OCI-LY7 (cell line): ENCODE results near the gene TMEM63A. TPM values are rescaled to one million over a fixed set of nuclear protein-coding genes. Genes with fewer than 3 reads are reported as not detected.
A peak's percentile ranks its signal among the peaks of the same experiment; 100 is the strongest.

Experiments used
- BruUV-seq: library from RNA; stranded (reverse); fragments of 400-500 nt; replicated peaks from 2 replicates; lab custom pipeline; 2021; lab: Mats Ljungman, UMichigan
- CTCF ChIA-PET: fragments of 300-600 bp; sonication (Branson Sonifier 250); formaldehyde crosslinking; loops from one replicate; lab custom pipeline; 2022; ENCODE audit warnings: antibody characterized with exemption; ENCODE audit not compliant: unreplicated experiment; lab: Charles Lee
- POLR2A ChIA-PET: fragments of 300-600 bp; sonication (Branson Sonifier 250); formaldehyde crosslinking; loops from one replicate; lab custom pipeline; 2022; ENCODE audit warnings: antibody characterized with exemption; lab: Charles Lee
- DNase-seq: peaks from one replicate; pipeline ENCODE4 v3.0.0-alpha.2; 2015; ENCODE audit warnings: low spot score
- H2AFZ ChIP-seq: fragments of 200-600 bp; sonication (generic), shearing (Covaris generic); 2 replicates; pipeline ENCODE4 v1.6.1; 2014; ENCODE audit warnings: mild to moderate bottlenecking, antibody characterized with exemption, low read length, moderate library complexity
- H3K27ac ChIP-seq: fragments of 200-600 bp; sonication (generic); 2 replicates; pipeline ENCODE4 v1.5.1; 2014; ENCODE audit warnings: mixed run types, low read depth, mild to moderate bottlenecking, moderate library complexity, low read length, inconsistent platforms; ENCODE audit not compliant: poor library complexity, severe bottlenecking
- H3K36me3 ChIP-seq: fragments of 200-600 bp; sonication (generic); 2 replicates; pipeline ENCODE4 v1.6.1; 2014; ENCODE audit warnings: mild to moderate bottlenecking, antibody characterized with exemption, low read length, moderate library complexity, mixed read lengths; ENCODE audit not compliant: insufficient read depth
- H3K4me1 ChIP-seq: fragments of 200-600 bp; sonication (generic); 2 replicates; pipeline ENCODE4 v1.5.1; 2014; ENCODE audit warnings: mild to moderate bottlenecking, low read length; ENCODE audit not compliant: insufficient read depth, poor library complexity, severe bottlenecking
- H3K4me2 ChIP-seq: fragments of 200-600 bp; sonication (generic); 2 replicates; pipeline ENCODE4 v1.6.1; 2014; ENCODE audit warnings: mild to moderate bottlenecking, low read length
- H3K4me3 ChIP-seq: fragments of 200-600 bp; sonication (generic); 2 replicates; pipeline ENCODE4 v1.5.1; 2014; ENCODE audit warnings: mild to moderate bottlenecking, low read depth, low read length; ENCODE audit not compliant: poor library complexity, severe bottlenecking
- H3K79me2 ChIP-seq: fragments of 200-600 bp; sonication (generic); 2 replicates; pipeline ENCODE4 v1.6.1; 2016; ENCODE audit warnings: low read depth, mild to moderate bottlenecking, low read length, moderate library complexity, mixed read lengths; ENCODE audit not compliant: insufficient read depth
- H3K9me2 ChIP-seq: fragments of 200-600 bp; sonication (generic); 2 replicates; pipeline ENCODE4 v1.6.1; 2016; ENCODE audit warnings: mild to moderate bottlenecking, low read length, mixed read lengths; ENCODE audit not compliant: insufficient read depth
- H3K9me3 ChIP-seq: fragments of 200-600 bp; sonication (generic); 2 replicates; pipeline ENCODE4 v1.6.1; 2014; ENCODE audit warnings: mild to moderate bottlenecking, mixed run types, low read length, mixed read lengths
- H4K20me1 ChIP-seq: fragments of 200-600 bp; sonication (generic); 2 replicates; pipeline ENCODE4 v1.6.1; 2014; ENCODE audit warnings: mild to moderate bottlenecking, antibody characterized with exemption, low read length, moderate library complexity, mixed read lengths; ENCODE audit not compliant: insufficient read depth
- CTCF ChIP-seq: fragments of 200-600 bp; sonication (generic); conservative IDR thresholded peaks from 2 replicates; pipeline ENCODE4 v1.5.1; 2014; ENCODE audit warnings: mild to moderate bottlenecking, antibody characterized with exemption, low read length, moderate library complexity, mixed read lengths
- EZH2phosphoT487 ChIP-seq: fragments of 200-600 bp; sonication (generic); IDR thresholded peaks from 2 replicates; pipeline ENCODE4 v1.6.1; 2018; ENCODE audit warnings: low read depth, borderline replicate concordance, mild to moderate bottlenecking, mixed run types, antibody characterized with exemption, low read length, moderate library complexity, mixed read lengths
- intact Hi-C: fragments of 100-400 bp; cut with micrococcal nuclease; formaldehyde crosslinking; loops from one replicate; pipeline ENCODE4 v1.10.0; 2022; ENCODE audit not compliant: unreplicated experiment
- total RNA-seq, 2 experiments: library from RNA; depleted of rRNA in 1 of 2; stranded (reverse); fragments of >200 nt in 1 of 2; shearing (Covaris generic) in 1 of 2; gene quantifications; 2 replicates each; pipeline ENCODE4 v1.2.3, GENCODE V29; 2014 to 2022

TMEM63A gene
- total RNA-seq, 2 experiments from 2014 or later, result 21.0 to 46.5 TPM

- peak overlapping the region; percentile 63 for H2AFZ ChIP-seq
- H3K27ac ChIP-seq, result peak overlapping the region; percentile 97
- peaks cover 39% of the 10 kb centered on the region for H3K36me3 ChIP-seq
- peak overlapping the region; percentile 88 for H3K4me2 ChIP-seq
- TF ChIP-seq EZH2phosphoT487, result no peak
- 0 out of 2 replicates have a peak, but pooled peaks have one; percentile 15 for TF ChIP-seq CTCF
- H3K9me3 ChIP-seq, result peaks cover 9% of the 10 kb centered on the region; the same call in 1 of the 2 replicates
- no peaks in the 10 kb centered on the region for H3K79me2 ChIP-seq
- no peaks in the 10 kb centered on the region for H4K20me1 ChIP-seq
- ChIA-PET CTCF (interaction anchor here (1.2 kb wide), 2 partner anchors 9 to 370 kb away, joined by 3 to 4 read pairs; no protein-coding TSS in a partner anchor), POLR2A (interaction anchor here (0.8 to 1.8 kb wide), 5 partner anchors 62 to 99 kb away, joined by 3 to 4 read pairs (median 3); partner anchors contain the start of genes LEFTY2 and SRP9)
- intact Hi-C loops, result loop anchor here (1.0 to 5.0 kb wide), 7 partner anchors 33 to 369 kb away; partner anchors contain the start of genes ENAH, PYCR2 and SRP9
- H3K4me3 ChIP-seq, result peak overlapping the region; percentile 52
- H3K4me1 ChIP-seq, result peaks cover 64% of the 10 kb centered on the region
- H3K9me2 ChIP-seq, result no peaks in the 10 kb centered on the region
- BruUV-seq, result no TSS peak
- DNase-seq, result peak; percentile 93
Observed at GRCh38 chr1:225848030-225848955, 33.9 kb downstream of the TMEM63A start.

GRCh38 chr1:225847610-225848009 lies 34.6 kb downstream of the TMEM63A start:
- Histone ChIP-seq H4K20me1 (no peaks in the 10 kb centered on the region), H3K9me3 (peaks cover 9% of the 10 kb centered on the region; the same call in 1 of the 2 replicates), H3K4me3 (peak overlapping the region; percentile 52), H2AFZ (peak overlapping the region; percentile 63; the same call in 1 of the 2 replicates), H3K4me2 (peak overlapping the region; percentile 88), H3K27ac (peak overlapping the region; percentile 97), H3K4me1 (peaks cover 63% of the 10 kb centered on the region), H3K36me3 (peaks cover 35% of the 10 kb centered on the region), H3K79me2 (no peaks in the 10 kb centered on the region), H3K9me2 (no peaks in the 10 kb centered on the region)
- no TSS peak for BruUV-seq
- ChIA-PET CTCF (interaction anchor here (1.2 kb wide), 2 partner anchors 10 to 369 kb away, joined by 3 to 4 read pairs; no protein-coding TSS in a partner anchor), POLR2A (interaction anchor here (0.8 to 1.8 kb wide), 3 partner anchors 10 to 80 kb away, joined by 3 to 4 read pairs (median 3); partner anchors contain the start of gene SRP9)
- DNase-seq, result no peak
- TF ChIP-seq CTCF (no peak), EZH2phosphoT487 (no peak)
- intact Hi-C loops, result loop anchor here (1.0 to 5.0 kb wide), 7 partner anchors 33 to 369 kb away; partner anchors contain the start of genes ENAH, PYCR2 and SRP9
